ENCODE measurements around the gene AP1AR.

The AP1AR gene

GRCh38 chr4:112315446-112315845 is 83.9 kb downstream of the AP1AR start:
- peak; percentile 15 to 17 for DNase-seq

- DNase-seq: no peak
Observed at GRCh38 chr4:112316360-112316759, 84.8 kb downstream of the AP1AR start.

- DNase-seq: no peak
Observed at GRCh38 chr4:112318239-112319142, 86.9 kb downstream of the AP1AR start.
